OCI-LY1 (cell line): ENCODE data around the gene ZNF775.

Source experiments
- H2AFZ ChIP-seq: fragments of 200-600 bp; sonication (generic), shearing (Covaris generic); 2 replicates; pipeline ENCODE4 v1.6.0; 2014; ENCODE audit warnings: antibody characterized with exemption, mild to moderate bottlenecking, low read length
- H3F3A ChIP-seq: fragments of 200-600 bp; sonication (generic), shearing (Covaris generic); 2 replicates; pipeline ENCODE4 v1.6.0; 2014; ENCODE audit warnings: mild to moderate bottlenecking, antibody characterized with exemption, low read length, moderate library complexity; ENCODE audit not compliant: insufficient read depth
- H3K27ac ChIP-seq: fragments of 200-600 bp; sonication (generic); 2 replicates; pipeline ENCODE4 v1.5.1; 2014; ENCODE audit warnings: low read length, mixed run types, mild to moderate bottlenecking, low read depth; ENCODE audit not compliant: poor library complexity, severe bottlenecking
- H3K27me3 ChIP-seq: fragments of 200-600 bp; sonication (generic); 2 replicates; pipeline ENCODE4 v1.6.0; 2014; ENCODE audit warnings: antibody characterized with exemption, mild to moderate bottlenecking, low read length, moderate library complexity; ENCODE audit not compliant: insufficient read depth
- H3K36me3 ChIP-seq: fragments of 200-600 bp; sonication (generic); 2 replicates; pipeline ENCODE4 v1.6.1; 2014; ENCODE audit warnings: mild to moderate bottlenecking, antibody characterized with exemption, low read length, moderate library complexity, mixed read lengths; ENCODE audit not compliant: insufficient read depth
- H3K4me1 ChIP-seq: fragments of 200-600 bp; sonication (generic); 2 replicates; pipeline ENCODE4 v1.5.1; 2014; ENCODE audit warnings: mild to moderate bottlenecking, low read length, moderate library complexity; ENCODE audit not compliant: insufficient read depth, severe bottlenecking
- H3K4me2 ChIP-seq: fragments of 200-600 bp; sonication (generic), shearing (Covaris generic); 2 replicates; pipeline ENCODE4 v1.6.1; 2014; ENCODE audit warnings: low read length
- H3K4me3 ChIP-seq: fragments of 200-600 bp; sonication (generic); 2 replicates; pipeline ENCODE4 v1.5.1; 2014; ENCODE audit warnings: low read length, low read depth, mild to moderate bottlenecking, mixed read lengths; ENCODE audit not compliant: poor library complexity, severe bottlenecking
- H3K79me2 ChIP-seq: fragments of 200-600 bp; shearing (Covaris generic); 2 replicates; pipeline ENCODE4 v1.6.1; 2016; ENCODE audit warnings: mixed run types, low read length, mixed read lengths; ENCODE audit not compliant: insufficient read depth
- H3K9ac ChIP-seq: fragments of 200-600 bp; sonication (generic), shearing (Covaris generic); 2 replicates; pipeline ENCODE4 v1.6.1; 2014; ENCODE audit warnings: mild to moderate bottlenecking, low read length, mixed read lengths
- H3K9me2 ChIP-seq: fragments of 200-600 bp; sonication (generic), shearing (Covaris generic); 2 replicates; pipeline ENCODE4 v1.6.1; 2014; ENCODE audit warnings: low read depth, mild to moderate bottlenecking, low read length, mixed read lengths
- H3K9me3 ChIP-seq: fragments of 200-600 bp; shearing (Covaris generic); 2 replicates; pipeline ENCODE4 v1.6.1; 2014; ENCODE audit warnings: low read length, mixed read lengths
- H4K20me1 ChIP-seq: fragments of 200-600 bp; sonication (generic), shearing (Covaris generic); 2 replicates; pipeline ENCODE4 v1.6.0; 2016; ENCODE audit warnings: mild to moderate bottlenecking, low read length; ENCODE audit not compliant: insufficient read depth
- EZH2 ChIP-seq: fragments of 200-600 bp; sonication (generic), shearing (Covaris generic); IDR thresholded peaks from 2 replicates; pipeline ENCODE4 v1.8.0; 2017; ENCODE audit warnings: borderline replicate concordance, mixed run types, mild to moderate bottlenecking, antibody characterized with exemption, low read length, moderate library complexity, mixed read lengths
- TF ChIP-seq, protein P1 (sequence below): fragments of 200-600 bp; sonication (generic), shearing (Covaris generic); IDR thresholded peaks from 2 replicates; pipeline ENCODE4 v1.5.1; 2017; ENCODE audit warnings: mild to moderate bottlenecking, antibody characterized with exemption, low read length, moderate library complexity, mixed read lengths

The ZNF775 gene

GRCh38 chr7:150443793-150444540, 64.8 kb downstream of the ZNF775 start:
- Histone ChIP-seq H3K4me1 (no peaks in the 10 kb centered on the region), H2AFZ (no peak overlapping the region), H3K79me2 (no peaks in the 10 kb centered on the region), H4K20me1 (no peaks in the 10 kb centered on the region), H3K4me2 (no peak overlapping the region), H3K9me3 (peaks cover 5% of the 10 kb centered on the region), H3K9me2 (no peaks in the 10 kb centered on the region), H3K27me3 (peaks cover 24% of the 10 kb centered on the region; the same call in 1 of the 2 replicates), H3K4me3 (no peak overlapping the region), H3K36me3 (no peaks in the 10 kb centered on the region), H3F3A (no peaks in the 10 kb centered on the region), H3K27ac (no peak overlapping the region), H3K9ac (no peak overlapping the region)
- TF ChIP-seq, protein P1, sequence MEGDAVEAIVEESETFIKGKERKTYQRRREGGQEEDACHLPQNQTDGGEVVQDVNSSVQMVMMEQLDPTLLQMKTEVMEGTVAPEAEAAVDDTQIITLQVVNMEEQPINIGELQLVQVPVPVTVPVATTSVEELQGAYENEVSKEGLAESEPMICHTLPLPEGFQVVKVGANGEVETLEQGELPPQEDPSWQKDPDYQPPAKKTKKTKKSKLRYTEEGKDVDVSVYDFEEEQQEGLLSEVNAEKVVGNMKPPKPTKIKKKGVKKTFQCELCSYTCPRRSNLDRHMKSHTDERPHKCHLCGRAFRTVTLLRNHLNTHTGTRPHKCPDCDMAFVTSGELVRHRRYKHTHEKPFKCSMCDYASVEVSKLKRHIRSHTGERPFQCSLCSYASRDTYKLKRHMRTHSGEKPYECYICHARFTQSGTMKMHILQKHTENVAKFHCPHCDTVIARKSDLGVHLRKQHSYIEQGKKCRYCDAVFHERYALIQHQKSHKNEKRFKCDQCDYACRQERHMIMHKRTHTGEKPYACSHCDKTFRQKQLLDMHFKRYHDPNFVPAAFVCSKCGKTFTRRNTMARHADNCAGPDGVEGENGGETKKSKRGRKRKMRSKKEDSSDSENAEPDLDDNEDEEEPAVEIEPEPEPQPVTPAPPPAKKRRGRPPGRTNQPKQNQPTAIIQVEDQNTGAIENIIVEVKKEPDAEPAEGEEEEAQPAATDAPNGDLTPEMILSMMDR, result no peak
- TF ChIP-seq EZH2, result no peak

- H4K20me1 ChIP-seq, result no peaks in the 10 kb centered on the region
- H3K9me2 ChIP-seq, result no peaks in the 10 kb centered on the region
- no peak overlapping the region for H3K4me2 ChIP-seq
- peaks cover 24% of the 10 kb centered on the region; the same call in 1 of the 2 replicates for H3K27me3 ChIP-seq
- no peak overlapping the region for H3K4me3 ChIP-seq
- no peak overlapping the region for H2AFZ ChIP-seq
- H3K79me2 ChIP-seq, result no peaks in the 10 kb centered on the region
- H3F3A ChIP-seq, result no peaks in the 10 kb centered on the region
- TF ChIP-seq, protein P1, result no peak
- TF ChIP-seq EZH2, result no peak
- no peaks in the 10 kb centered on the region for H3K36me3 ChIP-seq
- no peaks in the 10 kb centered on the region for H3K4me1 ChIP-seq
- H3K9me3 ChIP-seq, result peaks cover 5% of the 10 kb centered on the region
- no peak overlapping the region for H3K27ac ChIP-seq
- no peak overlapping the region for H3K9ac ChIP-seq
These were observed 65.7 kb downstream of the ZNF775 start for GRCh38 chr7:150444674-150445365.

DNA sequence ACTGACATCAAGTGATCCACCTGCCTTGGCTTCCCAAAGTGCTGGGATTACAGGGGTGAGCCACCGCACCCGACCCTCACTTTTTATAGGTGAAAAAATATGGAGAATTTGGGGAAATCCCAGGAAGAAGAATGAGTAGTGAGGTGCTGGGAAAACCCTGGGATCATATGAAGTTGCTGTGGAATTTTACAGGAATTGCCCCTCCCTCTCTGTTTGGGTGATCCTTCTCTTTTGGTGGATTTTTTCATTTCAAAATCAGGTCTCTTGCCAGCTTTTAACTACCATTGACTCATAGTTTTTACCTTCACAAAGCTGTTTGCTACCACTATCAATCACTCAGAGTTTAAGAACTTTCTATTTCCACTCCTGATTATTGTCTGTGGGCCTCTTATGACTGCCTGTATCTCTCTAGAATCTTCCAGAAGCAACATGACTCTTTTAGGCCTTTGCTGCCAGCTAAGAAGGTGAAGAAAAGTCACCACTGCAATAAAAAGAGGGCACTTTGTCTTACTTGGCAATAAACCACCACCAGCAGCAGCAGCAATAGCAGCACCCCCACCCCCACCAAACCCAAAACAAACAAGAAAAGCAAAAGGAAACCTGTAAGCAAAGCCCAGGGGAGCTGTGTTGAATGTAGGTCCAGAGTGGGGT, 67.3 kb downstream of the ZNF775 start:
- Histone ChIP-seq H3K4me2 (no peak overlapping the region), H3K9ac (no peak overlapping the region), H3F3A (no peaks in the 10 kb centered on the region), H2AFZ (no peak overlapping the region), H3K36me3 (no peaks in the 10 kb centered on the region), H3K27me3 (peaks cover 21% of the 10 kb centered on the region; the same call in 1 of the 2 replicates), H3K9me3 (peaks cover 5% of the 10 kb centered on the region), H4K20me1 (no peaks in the 10 kb centered on the region), H3K4me3 (no peak overlapping the region), H3K27ac (no peak overlapping the region), H3K79me2 (no peaks in the 10 kb centered on the region), H3K9me2 (no peaks in the 10 kb centered on the region), H3K4me1 (no peaks in the 10 kb centered on the region)
- TF ChIP-seq EZH2, result no peak
- TF ChIP-seq, protein P1, result no peak
